HG03060 (cell line): ENCODE results near the gene TEKT4.
"Not testable (repeated sequence)": the region's sequence is repeated elsewhere in the genome, so short reads cannot be mapped to it uniquely, and the experiment has no call there.

Source experiments
- ATAC-seq: cut with Tn5 transposase; IDR thresholded peaks from one replicate; pipeline ENCODE4 v1.9.1; 2021; ENCODE audit warnings: low read depth, moderate number of reproducible peaks; ENCODE audit not compliant: unreplicated experiment

Gene TEKT4, protein sequence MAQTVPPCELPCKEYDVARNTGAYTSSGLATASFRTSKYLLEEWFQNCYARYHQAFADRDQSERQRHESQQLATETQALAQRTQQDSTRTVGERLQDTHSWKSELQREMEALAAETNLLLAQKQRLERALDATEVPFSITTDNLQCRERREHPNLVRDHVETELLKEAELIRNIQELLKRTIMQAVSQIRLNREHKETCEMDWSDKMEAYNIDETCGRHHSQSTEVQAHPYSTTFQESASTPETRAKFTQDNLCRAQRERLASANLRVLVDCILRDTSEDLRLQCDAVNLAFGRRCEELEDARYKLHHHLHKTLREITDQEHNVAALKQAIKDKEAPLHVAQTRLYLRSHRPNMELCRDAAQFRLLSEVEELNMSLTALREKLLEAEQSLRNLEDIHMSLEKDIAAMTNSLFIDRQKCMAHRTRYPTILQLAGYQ

GRCh38 chr2:94871226-94872087 lies at the start of gene TEKT4:
TEKT4 (plus strand) TSS chr2:94871430; CDS start chr2:94871580, 150 bp downstream.
- no peak for ATAC-seq

GRCh38 chr2:94839224-94839623 lies 32.0 kb upstream of the TEKT4 start:
- ATAC-seq = not testable (repeated sequence)

- ATAC-seq = not testable (repeated sequence)
Measured at GRCh38 chr2:94856856-94857255, 14.4 kb upstream of the TEKT4 start.

- not testable (repeated sequence) for ATAC-seq
Measured at GRCh38 chr2:94857367-94858162, 13.7 kb upstream of the TEKT4 start.

DNA sequence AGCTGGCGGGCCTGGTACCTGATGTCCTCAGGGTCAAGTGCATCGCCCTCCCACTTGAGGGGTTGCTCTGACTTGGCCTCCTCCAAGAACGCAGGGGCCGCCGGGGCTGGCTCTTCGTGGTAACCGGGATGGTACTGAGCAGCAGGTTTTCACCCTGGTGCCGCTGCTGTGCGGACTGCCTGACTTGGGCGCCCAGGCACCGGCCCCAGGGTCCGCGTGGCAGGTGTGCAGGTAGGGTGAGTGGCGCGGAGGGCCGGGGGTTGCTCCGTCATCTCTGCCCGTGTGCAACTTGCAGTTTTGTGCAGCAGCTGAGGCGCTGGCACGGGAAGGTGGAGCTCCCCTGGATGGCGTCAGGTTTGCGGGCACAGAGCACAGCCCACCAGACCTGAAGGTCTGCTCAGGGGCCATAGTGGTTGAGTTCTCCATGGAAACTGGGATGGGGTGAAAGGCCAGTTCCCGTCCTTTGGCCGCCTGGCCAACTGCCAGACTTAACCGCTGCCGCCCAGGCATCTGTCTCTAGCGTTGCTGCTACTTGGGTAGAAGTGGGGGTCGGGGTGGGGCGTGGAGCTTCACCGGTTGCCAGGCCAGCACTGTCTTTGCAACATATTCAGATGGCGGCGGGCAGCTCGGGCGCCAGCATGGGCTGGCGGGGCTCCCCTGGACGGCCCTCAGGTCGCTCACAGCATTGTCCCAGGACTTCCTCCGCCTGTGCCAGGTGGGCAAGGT lies 12.9 kb upstream of the TEKT4 start:
- ATAC-seq = not testable (repeated sequence)

GRCh38 chr2:94861308-94862152 lies 9.7 kb upstream of the TEKT4 start:
- ATAC-seq = no peak

DNA sequence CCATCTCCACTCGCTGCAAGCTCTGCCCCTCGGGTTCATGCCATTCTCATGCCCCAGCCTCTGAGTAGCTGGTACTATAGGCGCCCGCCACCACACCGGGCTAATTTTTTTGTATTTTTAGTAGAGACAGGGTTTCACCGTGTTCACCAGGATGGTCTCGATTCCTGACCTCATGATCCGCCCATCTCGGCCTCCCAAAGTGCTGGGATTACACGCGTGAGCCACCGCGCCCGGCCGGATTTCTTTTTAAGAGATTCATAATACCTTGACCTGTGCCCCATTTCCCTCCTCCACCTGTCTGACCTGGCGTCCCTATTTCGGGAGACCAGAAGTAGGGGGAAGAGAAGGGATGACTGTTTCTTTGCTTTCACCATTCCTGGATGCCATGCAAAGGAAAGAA lies 8.3 kb upstream of the TEKT4 start:
- not testable (repeated sequence) for ATAC-seq

- ATAC-seq = no peak
Measured at GRCh38 chr2:94869131-94869530, 2.1 kb upstream of the TEKT4 start.

DNA sequence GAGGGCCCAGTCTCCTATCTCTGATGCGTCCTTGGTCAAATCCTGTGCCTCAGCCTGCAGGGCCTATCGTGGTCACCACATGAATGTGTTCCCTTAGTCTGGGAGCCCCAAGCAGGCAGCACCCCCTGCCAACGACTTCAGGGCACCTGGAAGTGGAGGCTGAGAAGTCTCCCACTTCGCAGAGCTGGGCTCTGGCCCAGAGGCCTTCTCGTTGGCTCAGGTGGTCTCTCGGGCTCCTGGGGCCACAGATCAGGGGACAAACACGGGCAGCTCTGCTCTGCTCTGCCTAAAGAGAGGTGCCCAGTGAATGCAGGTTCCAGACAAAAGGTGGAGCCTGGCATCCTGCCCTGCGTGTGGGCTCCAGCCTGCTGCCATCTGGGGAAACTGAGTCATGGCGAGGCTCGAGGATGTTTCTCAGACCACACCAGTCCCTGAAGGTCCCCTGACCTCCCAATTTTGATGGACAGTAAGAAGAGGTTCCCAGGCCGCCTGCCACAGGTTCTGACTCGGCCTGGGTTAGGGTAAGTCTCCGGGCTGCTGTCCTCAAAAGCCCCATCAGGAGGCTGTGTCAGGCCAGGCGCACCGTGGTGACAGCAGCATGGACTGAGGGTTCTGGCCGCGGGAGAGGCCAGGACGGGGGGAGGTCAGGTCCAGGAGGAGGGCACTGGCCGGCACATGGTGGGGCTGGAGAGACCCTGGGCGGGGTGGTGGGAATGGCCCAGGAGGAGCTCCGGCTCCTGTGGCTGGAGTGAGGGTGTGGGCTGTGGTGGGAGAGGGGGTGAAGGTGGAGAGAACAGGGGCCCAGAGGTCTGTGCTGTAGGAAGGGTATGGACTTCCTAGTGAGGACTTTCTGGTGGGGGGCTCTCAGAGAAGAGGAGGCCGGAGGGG lies 1.4 kb upstream of the TEKT4 start:
- no peak for ATAC-seq

DNA sequence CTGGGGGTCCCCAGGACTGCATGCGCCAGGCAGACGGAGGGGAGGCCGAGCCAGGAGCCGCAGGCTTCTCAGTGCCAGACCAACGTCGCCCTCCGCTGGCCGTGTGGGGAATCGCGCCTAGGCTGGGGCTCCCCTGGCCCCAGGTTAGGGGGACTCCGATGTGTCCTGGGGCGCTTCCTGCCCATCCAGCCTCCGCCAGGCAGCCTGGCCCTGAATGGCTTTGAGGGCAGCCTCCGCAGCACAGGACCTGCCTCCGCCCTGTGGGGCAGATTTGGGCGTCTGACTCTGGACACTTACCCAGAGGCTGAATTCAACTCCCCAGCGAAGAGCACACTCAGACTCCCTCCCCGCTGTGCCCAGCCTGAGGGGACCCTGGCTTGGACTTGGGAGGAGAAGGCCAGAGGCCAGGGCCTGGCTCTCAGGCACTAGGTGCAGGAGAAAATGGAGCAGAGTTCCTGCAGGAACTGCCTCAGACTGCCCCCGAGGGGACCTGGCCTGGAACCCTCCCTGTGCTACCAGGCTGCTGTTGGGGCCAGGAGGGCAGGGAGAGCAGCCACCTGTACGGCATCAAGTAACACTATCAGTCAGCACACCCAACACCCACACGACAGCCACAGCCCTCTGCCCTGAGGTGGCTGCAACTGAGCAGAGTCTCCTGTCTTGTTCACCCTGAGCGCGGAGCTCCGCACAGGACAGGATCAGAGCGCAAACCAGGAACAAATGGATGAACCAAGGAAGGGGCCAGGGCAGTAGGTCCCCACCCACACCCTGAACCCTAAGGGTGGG lies 597 bp upstream of the TEKT4 start:
- ATAC-seq = no peak

- ATAC-seq = no peak
Measured at GRCh38 chr2:94872088-94872618, 923 bp downstream of the TEKT4 start.

DNA sequence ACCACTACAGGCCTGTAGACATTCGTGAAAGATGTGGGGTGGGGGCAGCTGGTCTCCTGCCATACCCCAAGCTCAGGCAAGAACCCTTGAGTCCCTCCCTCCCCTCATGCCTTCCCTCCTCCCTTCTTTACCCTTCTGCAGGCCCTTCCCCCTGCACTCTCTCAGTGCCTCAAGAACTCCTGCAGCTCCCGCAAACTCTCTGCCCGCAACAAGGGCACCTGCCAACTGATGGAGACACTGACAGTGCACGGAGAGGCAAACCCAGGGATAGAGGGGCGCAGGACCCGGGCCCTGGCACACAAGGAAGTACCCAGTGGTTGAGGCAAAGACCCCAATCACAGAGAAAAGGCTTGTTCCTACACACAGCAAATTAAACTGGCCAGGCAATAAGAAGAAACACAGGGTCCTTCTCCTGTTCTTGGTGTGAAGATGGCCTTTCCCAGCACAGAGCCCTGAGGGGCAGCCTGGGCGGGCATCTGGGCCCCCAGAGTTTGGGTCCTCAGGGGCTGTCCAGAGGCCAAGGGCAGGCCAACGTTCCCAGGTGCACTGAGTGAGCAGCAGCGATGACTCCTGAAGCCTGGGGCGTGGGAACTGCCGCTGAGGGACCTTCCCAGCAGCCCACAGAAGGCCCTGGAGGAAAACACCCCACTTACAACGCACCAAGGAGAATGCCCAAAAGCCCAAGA lies 1.6 kb downstream of the TEKT4 start:
- ATAC-seq = no peak

GRCh38 chr2:94873362-94874276 lies 2.4 kb downstream of the TEKT4 start:
- ATAC-seq = no peak

GRCh38 chr2:94874277-94874997 lies 3.2 kb downstream of the TEKT4 start:
- no peak for ATAC-seq
